Tibial nerve (tissue), 4 donors: Measurements from ENCODE around the gene TRAF6.

Experiments
- EP300 ChIP-seq, 2 donors: sonication (generic); formaldehyde crosslinking; IDR thresholded peaks; one replicate each; pipeline ENCODE4 v1.6.1; 2017; ENCODE audit warnings: antibody characterized with exemption in 2 of 2, mild to moderate bottlenecking in 1 of 2
- POLR2A ChIP-seq, 2 donors: fragments of 450-650 bp; IDR thresholded peaks; one replicate each; pipeline ENCODE4 v1.6.1; 2017; ENCODE audit warnings: antibody characterized with exemption in 2 of 2, mild to moderate bottlenecking in 2 of 2, moderate library complexity in 2 of 2
- TF ChIP-seq, protein P1 (sequence below), 5 experiments: fragments of 200-600 bp in 3 of 5; fragments of 450-650 bp in 2 of 5; sonication (generic) in 3 of 5; IDR thresholded peaks; one replicate each; pipeline ENCODE4 v1.5.1; 2016 to 2019; ENCODE audit warnings: antibody characterized with exemption in 5 of 5, mild to moderate bottlenecking in 3 of 5, moderate library complexity in 2 of 5

DNA sequence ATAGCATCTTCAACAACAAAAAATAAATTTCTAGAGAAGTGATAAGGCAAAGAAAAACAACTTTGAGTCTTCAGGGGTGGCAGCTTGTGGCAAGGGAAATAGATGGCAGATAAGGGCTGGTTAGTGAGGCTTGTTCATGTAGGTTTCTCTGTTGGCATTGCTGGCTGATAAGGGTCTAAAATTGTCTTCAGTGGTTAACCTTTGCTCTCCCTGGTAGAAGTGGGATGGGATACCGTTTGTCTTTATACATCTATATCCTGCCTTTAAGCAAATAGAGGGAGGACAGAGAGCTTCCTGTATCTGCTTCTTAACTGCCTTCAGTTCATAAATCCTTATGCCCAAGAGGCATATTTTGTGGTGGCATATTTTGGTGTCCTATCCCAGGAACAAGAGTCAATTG lies 57.1 kb downstream of the TRAF6 start:
- TF ChIP-seq, protein P1, sequence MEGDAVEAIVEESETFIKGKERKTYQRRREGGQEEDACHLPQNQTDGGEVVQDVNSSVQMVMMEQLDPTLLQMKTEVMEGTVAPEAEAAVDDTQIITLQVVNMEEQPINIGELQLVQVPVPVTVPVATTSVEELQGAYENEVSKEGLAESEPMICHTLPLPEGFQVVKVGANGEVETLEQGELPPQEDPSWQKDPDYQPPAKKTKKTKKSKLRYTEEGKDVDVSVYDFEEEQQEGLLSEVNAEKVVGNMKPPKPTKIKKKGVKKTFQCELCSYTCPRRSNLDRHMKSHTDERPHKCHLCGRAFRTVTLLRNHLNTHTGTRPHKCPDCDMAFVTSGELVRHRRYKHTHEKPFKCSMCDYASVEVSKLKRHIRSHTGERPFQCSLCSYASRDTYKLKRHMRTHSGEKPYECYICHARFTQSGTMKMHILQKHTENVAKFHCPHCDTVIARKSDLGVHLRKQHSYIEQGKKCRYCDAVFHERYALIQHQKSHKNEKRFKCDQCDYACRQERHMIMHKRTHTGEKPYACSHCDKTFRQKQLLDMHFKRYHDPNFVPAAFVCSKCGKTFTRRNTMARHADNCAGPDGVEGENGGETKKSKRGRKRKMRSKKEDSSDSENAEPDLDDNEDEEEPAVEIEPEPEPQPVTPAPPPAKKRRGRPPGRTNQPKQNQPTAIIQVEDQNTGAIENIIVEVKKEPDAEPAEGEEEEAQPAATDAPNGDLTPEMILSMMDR (IDR thresholded peaks at IDR 0.05): no peak
- TF ChIP-seq POLR2A (IDR thresholded peaks at IDR 0.05): no peak
- TF ChIP-seq EP300 (IDR thresholded peaks at IDR 0.05): no peak
